NCI-H146 (cell line): ENCODE measurements around the gene PNMT.

Source experiments
- DNase-seq: peaks from one replicate; lab custom pipeline; 2025; lab: John Stamatoyannopoulos, UW

Gene PNMT

DNA sequence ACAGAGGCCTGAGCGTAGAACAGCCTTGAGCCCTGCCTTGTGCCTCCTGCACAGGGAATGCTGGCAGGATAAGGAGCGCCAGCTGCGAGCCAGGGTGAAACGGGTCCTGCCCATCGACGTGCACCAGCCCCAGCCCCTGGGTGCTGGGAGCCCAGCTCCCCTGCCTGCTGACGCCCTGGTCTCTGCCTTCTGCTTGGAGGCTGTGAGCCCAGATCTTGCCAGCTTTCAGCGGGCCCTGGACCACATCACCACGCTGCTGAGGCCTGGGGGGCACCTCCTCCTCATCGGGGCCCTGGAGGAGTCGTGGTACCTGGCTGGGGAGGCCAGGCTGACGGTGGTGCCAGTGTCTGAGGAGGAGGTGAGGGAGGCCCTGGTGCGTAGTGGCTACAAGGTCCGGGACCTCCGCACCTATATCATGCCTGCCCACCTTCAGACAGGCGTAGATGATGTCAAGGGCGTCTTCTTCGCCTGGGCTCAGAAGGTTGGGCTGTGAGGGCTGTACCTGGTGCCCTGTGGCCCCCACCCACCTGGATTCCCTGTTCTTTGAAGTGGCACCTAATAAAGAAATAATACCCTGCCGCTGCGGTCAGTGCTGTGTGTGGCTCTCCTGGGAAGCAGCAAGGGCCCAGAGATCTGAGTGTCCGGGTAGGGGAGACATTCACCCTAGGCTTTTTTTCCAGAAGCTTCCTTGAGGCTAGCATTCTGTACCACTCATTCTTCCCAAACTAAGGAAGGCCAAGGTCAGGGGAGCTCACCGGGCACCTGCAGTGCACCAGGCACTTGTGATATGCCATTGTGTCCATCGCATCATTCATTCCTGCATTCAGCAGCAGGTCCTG is 1.9 kb downstream of the PNMT start:
- DNase-seq: no peak

DNA sequence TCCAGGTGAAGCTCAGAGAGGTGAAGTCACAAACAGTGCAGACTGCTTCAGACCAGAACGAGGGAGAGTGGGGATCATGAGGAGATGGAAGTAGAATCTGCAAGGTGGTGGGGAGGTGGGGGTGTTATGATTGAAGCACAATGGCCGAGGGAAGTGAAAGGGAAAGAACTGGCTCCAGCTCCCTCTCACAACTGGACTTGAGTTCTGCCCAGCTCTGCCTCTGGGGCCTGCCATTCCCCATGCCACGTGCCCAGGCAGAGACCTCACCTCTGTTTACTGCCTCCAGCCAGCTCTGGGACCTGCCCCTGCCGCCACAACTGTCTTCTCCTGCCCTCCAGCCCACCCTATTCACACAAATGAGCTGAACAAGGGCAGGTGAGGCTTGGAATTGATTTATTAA is 2.5 kb downstream of the PNMT start:
- DNase-seq: no peak

DNA sequence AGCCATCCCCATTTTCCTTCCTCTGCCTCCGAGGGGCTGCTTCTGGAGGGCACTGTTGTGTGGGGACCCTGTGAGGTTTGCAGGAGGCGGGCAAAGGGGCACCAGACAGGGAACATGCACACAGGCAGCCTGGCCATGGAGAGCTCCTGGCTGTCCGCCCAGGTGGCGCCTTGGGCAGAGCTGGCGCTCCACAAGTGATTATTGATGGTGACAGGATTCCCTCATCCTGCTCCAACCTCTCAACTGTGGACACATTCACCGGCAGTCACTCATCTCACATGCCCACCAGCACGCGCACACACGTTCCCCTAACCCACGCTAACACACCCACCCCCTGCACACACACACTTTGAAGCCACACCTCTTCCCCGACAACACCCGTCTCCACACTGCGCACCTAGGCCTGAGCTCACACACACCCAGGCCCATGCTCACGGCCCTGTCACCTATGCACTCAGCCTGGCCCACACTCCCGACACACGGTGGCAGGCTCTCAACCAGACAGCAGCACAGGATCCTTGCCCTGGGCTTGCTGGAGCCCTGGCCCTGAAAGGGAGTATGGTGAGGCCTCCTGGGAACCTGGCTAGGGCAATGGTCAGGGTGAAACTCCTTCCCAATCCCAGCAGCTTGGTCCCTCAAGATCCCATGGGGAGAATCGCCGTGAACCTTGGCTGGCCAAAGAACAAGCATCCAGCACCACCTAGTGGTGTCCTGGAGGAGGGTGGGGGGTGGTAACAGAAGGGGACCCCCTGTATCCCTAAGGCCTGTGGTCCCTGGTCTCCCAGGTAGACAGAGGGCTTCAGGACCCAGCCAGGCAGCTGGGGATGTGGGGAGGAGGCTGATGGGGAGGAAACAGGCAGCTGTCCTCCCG is 3.6 kb downstream of the PNMT start:
- peak; percentile 12 for DNase-seq

DNA sequence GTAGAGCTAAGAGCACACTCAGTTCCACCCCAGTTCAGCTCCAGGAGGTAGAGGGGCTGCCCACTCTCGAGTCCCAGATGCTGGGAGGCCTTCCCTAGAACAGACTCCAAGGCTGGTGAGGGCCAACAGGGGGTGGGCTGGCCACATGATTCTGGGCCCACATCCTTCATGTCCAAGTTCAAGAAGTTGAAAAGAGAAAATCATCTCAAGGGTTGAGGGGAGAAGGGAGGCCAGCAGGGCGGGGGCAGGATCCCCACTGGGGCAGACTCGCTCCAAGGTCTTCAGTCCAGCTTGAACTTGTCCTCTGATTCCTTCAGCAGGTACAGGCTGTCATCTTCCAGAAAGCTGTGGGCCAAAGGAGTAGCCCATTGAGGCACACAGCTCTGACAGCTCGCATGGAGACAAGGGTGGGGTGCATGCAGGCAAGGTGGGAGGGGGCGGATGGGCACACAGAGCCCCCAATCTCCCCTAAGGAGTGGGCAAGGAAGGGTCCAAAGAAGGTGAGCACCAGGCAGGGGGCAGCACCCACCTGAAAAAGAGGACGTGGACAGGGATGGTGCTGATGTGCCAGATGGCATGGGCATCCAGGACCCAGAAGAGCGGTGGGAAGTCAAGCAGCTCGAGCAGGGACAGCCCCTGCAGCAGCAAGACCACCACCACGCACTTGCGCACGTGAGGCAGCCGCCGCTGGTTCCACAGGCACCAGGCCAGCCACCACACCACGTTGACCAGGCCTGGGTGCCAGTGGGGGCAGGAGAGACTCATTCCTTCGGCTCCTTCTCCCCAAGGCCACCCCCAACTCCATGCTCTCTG is 4.5 kb downstream of the PNMT start:
- DNase-seq: no peak

DNA sequence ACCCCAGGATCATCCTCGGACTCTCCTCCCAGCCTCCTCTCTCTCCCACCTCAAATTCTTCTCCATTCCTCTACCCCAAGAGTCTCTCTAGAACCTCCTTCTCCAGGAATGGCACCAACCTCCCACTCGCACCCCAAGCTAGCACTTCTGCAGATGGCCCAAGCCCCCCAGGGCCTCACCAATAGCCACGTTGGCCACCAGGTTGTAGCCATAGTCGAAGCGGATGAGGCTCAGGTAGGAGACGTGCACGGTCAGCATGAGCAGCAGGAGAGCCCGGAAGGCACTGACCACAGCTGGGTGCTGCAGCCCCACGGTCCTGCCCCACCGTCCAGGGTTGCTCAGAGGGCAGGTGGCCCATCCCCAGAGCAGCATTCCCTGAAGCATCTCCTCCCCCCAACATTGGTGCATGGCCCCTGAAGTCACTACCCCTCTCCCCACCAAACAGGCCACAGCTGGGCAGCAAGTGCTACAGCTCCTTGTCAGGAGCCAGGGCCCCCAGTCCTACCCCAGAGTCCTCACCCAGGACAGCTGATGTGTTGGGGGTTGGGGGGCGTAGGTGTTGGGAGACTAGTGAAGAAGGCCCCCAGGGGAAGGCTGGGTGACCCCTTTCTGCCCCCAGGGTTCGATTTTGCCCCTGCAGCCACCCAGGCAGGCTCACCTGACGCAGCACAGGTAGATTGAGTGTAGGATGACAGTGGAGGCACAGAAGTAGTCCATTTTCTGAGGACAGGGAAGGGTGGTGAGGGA is 5.3 kb downstream of the PNMT start:
- no peak for DNase-seq

DNA sequence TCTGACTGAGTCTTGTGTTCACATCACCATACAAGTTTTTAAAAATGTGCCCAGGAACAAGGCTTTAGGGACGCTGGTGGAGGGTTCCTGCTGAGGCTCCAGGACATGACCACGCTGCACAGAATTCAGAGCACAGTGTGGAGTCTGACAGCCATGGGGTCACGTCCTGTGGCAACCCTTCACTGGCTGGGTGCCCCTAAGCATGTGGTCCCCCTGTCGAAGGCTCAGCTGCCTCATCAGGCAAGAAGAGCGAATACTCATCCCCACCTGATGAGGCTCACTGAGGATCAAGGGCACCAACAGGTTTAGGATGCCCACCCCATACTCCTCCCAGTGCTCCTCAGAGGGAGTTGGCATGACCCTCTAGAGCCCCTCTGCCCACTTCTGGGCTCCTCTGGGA is 5.9 kb downstream of the PNMT start:
- no peak for DNase-seq

DNA sequence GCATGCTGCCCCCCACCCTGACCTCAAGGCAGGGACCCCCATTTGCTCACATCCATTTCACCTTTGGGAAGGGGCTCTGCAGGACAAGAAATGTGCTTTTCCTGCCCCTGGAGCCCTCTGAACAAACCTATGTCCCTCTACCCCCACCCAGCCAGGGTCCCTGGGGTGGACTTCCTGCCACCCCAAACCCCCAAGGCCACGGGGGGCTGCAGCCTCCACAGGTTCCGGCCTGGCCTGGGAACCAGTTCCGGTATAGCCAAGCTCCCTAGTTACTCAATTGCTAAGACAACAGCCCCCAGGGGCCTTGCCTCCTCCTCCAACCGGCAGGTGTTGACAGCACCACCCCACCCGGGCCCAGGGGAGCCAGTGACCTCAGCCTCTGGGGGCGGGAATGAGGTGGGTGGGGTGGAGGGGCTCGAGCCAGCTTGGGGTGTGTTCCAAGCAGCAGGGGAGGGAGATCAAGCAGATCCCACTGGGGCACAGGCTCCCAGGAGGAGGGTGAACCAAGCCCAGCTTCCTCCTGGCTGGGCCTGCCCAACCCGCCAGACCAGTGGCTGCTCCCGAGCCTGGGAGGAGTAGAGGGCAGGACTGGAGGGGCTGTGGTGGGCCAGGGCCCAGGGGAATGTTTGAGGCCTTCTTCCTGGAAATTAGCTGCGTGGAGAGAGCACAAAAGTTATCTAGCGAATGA is 6.6 kb downstream of the PNMT start:
- peak; percentile 75 for DNase-seq

DNA sequence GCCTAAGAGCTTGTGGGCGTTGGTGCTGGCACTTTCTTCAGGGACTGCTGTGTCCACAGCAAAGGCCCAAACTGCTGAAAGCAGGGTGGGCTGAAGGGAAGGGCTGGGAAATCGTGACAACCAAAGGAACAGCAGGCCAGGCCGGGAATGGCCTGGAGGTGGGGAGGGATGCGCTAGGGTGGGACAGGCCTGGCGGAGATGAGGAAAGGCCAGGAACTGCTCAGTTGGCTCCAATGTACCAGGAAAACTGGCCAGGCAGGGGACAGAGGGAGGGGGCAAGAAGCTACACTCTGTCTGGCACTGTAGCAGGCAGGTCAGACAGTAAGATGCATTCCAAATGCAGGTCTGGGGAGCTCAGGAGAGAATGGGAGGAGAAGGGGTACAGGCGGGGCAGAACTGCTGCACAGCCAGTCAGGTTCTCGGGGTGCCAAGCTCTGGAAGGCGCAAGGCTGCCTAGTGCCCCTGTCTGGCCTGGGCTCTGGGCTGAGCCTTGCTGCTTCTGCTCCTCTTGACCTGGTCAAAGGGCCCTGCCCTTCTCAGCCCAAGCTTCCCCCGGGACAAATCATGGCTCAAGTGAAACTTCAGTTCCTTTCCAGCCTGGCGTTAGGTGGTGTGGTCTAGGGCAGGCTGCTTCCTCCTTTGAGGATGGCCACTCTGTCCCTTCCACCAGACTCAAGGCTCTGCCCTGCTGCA is 7.3 kb downstream of the PNMT start:
- no peak for DNase-seq

DNA sequence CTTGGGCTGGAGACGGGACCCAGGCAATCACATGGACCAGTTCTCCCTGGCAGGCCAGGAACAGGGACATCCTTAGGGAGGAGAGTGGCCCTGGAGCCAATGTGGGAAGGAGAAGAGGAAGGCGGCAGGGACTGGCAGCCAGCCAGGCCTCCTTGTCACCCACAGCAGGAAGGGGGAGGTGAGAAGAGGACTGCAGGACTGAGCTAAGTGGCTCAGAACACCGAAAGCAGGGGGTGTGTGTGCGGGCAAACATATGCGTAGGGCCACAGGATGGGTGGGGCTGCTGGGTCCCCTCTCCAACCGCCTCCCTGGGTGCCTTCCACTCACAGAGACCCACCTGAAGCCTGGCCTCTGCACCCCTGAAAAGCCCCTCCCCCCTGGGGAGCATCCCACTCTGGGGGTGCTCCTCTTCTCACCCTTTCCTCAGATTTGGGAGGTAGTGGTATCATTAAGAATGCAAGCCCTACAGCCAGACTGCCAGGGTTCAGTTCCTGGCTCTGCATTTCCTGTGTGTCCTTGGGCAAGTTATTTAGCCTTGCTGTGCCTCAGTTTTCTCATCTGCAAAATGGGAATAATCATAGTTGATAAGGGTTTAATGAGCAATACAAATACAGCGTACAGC is 8.1 kb downstream of the PNMT start:
- DNase-seq: no peak

DNA sequence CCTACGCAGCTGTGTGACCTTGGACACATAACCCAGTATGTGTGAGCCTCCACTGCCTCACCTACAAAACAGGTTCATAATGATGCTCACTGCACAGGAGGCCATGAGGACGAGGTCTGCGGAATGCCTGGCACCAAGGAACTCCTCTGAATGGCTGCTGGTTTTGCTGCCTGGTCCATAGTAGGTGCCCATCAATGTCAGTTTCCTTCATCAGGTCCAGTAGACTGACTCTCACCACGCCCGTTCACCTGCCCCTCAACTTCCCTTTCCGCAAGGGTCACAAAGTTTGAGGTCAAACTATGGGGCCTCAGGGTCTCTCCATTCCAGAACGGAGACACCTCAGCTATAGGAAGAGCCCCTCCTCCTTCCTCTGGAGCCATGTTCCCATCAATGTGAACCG is 8.8 kb downstream of the PNMT start:
- no peak for DNase-seq

DNA sequence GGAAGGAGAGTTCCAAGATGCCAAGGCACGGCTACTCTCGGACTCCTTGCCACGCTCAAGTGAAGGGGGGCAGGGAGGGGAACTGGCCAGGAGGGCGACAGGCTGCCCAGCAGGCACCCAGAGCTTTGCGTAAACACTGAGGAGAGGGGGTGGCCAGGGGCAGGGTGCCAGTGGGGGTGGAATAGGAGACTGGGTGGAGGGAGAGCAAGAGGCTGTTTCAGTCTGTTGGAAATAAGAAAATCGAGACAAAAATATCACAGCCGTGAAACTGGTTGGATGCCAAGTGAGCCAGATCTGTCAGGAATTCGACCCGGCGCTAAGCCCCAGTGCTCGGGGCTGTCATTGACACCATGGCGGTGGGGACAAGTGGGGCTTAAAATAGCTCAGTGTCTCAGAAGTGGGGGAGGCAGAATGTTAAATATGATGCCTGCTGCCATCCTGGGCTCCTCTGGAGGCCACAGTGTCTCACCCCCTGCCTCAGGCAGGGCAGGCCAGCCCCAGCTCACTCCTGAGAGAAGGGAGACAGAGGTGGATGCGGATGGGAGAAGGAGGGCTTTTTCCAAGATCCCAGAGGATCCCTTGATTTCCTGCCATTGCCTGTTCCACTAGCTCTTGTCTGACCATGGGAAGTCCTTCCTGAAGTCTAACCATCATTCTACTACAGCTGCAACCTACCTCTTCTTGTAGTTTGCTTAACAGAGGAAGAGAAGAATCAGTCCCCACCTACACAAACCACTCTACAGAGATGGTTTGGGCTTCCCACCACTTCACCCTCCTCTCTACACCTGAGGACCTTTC is 9.5 kb downstream of the PNMT start:
- DNase-seq: no peak

DNA sequence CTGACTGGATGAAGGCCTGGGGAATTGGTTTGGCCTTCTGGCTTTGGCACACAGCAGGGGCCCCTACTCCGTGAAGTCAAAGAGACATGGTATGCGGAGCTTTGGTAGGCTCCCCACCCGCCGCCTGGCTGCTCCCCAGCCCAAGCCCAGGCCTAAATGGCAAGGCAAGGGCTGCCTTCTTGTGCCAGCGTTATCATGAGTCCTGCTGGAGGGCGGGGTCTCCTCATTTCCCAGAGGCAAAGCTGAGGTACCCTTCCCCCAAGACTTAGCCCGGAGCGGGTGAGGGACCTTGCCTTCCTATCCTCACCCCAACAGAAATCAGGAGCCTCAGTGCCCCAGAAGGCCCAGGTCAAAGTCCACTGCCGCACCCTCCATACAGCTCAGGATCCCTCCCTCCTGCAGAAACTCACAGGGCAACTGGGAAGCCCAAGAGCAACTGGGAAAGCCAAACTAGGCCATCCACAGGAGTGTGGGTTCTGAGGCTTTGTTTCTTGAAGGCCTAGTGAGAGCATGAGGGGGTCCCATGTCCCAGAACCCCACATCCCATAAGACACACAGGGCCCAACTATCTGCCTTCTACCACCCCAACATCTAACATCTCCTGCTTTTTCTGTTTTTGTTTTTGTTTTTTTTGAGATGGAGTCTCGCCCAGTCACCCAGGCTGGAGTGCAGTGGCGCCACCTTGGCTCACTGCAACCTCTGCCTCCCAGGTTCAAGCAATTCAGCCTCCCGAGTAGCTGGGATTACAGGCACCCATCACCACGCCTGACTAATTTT is 10.3 kb downstream of the PNMT start:
- DNase-seq: no peak

DNA sequence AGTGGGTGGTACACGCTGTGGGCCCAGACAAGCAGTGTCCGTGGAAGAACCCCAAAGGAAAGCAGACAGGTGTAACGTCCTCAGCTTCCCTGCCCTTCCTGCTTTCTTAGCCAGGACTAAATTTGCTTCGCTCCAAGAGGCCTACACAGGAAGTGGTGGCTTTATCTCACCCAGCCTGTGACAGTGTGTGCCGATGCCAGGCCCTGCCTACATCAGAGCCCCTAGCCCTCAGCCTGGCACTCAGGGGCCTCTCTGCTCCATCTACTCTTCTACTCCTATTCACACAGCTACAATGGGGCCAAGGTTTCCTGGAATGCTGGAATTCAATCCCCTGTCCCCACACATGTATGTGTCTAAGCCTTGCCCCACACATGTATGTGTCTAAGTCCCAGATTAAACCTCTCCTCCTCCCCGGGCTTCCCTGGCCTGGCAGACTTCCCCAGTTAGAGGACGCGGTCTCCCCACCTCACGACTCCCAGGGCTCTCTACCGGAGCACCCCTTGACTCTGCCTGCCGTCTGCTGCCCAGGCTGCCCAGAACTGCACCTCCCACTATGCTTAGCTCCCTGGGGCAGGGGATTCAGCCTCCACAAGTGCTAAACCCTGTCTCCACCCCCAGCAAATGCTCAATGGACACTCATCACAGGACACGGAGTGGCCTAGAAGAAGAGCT is 11.4 kb downstream of the PNMT start:
- no peak for DNase-seq

DNA sequence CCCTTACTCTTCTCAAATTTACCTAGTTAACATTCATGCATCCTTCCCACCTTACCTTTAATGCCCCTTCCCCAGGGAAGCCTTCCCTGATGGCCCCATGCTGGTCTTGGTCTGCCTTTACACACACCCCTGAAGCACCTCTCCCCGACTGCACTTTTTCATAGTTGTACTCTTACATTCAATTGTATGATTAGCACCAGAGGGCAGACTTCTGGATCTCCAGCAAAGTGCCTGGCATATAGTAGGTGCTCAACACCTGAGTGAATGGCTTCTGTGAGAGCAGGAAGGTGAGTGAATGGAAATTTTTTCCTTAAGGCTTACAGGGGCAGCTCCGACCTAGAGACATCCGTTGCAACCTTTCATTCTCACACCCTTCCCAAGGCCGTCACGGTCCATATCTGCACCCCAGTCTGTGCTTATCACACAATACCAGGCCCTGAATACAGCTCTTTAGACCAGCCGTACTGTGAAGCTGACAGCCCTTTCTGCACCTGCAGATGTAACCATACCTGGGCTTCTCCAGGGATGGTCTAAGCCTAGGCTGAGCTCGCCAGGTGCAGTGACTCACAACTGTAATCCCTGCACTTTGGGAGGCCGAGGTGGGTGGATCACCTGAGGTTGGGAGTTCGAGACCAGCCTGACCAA is 15.2 kb downstream of the PNMT start:
- no peak for DNase-seq

DNA sequence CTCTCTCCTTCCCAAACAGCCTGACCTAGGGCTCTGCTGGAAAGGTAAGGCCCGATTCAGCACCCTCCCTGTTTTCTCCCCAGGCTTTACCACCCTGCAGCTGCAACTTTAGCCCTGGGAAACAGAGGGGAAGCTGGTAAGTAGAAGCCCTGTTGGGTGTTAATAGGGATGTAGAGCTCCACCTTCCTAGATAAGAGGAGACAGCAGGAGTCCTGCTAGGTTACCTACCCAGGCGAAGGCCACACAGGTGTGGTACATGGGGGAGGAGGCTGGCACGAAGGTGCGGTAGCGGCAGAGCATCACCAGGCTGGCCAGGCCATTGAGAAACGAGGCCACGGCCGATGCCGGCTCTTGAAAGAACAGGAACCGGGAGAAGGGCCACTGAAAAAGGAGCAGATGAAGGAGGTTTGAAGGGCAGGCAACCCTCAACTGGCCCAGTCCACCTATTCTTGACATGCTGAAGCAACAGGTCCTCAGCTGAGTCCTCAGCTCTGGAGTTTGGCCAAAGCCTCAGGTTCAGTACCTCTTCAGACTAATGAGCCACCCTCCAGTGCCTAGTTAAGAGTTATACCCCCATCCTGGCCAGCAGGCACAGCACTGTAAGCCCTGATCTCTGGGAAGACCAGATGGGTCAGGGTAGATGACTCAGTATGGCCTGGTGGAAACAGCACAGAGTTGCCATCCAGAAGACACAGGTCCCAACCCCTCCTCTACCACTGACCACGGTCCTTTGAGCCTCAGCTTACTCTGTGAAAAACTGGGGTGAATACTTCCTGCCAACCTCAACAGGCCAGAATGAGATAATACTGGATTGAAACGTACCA is 16.3 kb downstream of the PNMT start:
- no peak for DNase-seq

DNA sequence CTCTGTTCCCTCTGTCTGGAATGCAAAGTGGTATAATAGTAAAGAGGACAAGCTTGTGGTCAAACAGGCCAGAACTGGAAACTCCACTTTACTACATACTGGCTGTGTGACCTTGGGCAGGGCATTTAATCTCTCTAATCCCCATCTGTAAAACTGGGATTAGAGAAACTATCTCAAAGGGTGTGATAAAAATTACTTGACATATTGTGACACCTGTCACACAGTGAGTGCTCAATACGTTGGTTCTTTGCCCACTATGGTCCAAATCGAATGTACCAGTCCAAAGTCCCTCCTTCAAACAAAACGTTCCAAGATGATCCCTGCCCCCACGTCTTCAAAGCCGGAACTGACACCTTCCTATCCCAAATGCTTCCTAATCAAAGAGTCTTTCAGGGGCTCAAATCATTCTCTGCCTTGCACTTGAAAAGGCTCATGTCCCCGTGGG is 18.9 kb downstream of the PNMT start:
- no peak for DNase-seq
